SK-N-SH (cell line): ENCODE results near the gene IL10RB. TPM values are rescaled to one million over a fixed set of nuclear protein-coding genes. Genes with fewer than 3 reads are reported as not detected.
"Not testable (repeated sequence)": the region's sequence is repeated elsewhere in the genome, so short reads cannot be mapped to it uniquely, and the experiment has no call there.

ENCODE experiments used
- CTCF ChIA-PET: fragments of 300-600, 350-600 bp; formaldehyde crosslinking; extraction: SDS; loops from one replicate; lab custom pipeline; 2021; lab: Yijun Ruan, JAX
- POLR2A ChIA-PET: fragments of 350-600 bp; sonication (Branson Sonifier 250); formaldehyde crosslinking; extraction: SDS; loops from one replicate; lab custom pipeline; 2020; ENCODE audit warnings: antibody characterized with exemption, inconsistent platforms; lab: Yijun Ruan, JAX
- DNase-seq: peaks from one replicate; pipeline ENCODE4 v3.0.0; 2012
- H2AFZ ChIP-seq: fragments of 200-600 bp; sonication (generic); 2 replicates; pipeline ENCODE4 v1.8.1; 2016; ENCODE audit warnings: antibody characterized with exemption, mild to moderate bottlenecking, low read depth
- H3F3A ChIP-seq: fragments of 200-600 bp; sonication (generic); replicated peaks from 2 replicates; pipeline ENCODE3; 2016; ENCODE audit warnings: antibody characterized with exemption, mild to moderate bottlenecking; ENCODE audit not compliant: insufficient read depth
- H3K27ac ChIP-seq, 2 experiments: fragments of 200-500 bp in 1 of 2; fragments of 200-600 bp in 1 of 2; sonication (Bioruptor generic) in 1 of 2; sonication (generic), shearing (Covaris generic) in 1 of 2; 2 replicates each; pipeline versions ENCODE4 v1.5.1 to v1.6.1; 2014 to 2016; ENCODE audit warnings: low read depth in 2 of 2, inconsistent platforms in 1 of 2, low read length in 1 of 2, mild to moderate bottlenecking in 1 of 2, mixed read lengths in 1 of 2
- H3K27me3 ChIP-seq: fragments of 200-600 bp; sonication (generic), shearing (Covaris generic); 2 replicates; pipeline ENCODE4 v1.6.1; 2016; ENCODE audit warnings: mixed run types; ENCODE audit not compliant: insufficient read depth
- H3K36me3 ChIP-seq, 2 experiments: fragments of 200-500 bp in 1 of 2; fragments of 200-600 bp in 1 of 2; sonication (Bioruptor generic) in 1 of 2; sonication (generic) in 1 of 2; replicated peaks in 1 of 2; 2 replicates each; pipeline versions ENCODE3 to v1.5.1; 2014 to 2016; ENCODE audit warnings: low read length in 1 of 2, mild to moderate bottlenecking in 1 of 2; ENCODE audit not compliant: insufficient read depth in 2 of 2, control insufficient read depth in 1 of 2
- H3K4me1 ChIP-seq, 2 experiments: fragments of 200-500 bp in 1 of 2; fragments of 200-600 bp in 1 of 2; sonication (Bioruptor generic) in 1 of 2; sonication (generic), shearing (Covaris generic) in 1 of 2; 2 replicates each; pipeline versions ENCODE4 v1.5.1 to v1.6.1; 2014 to 2016; ENCODE audit warnings: low read depth in 1 of 2, low read length in 1 of 2, mixed run types in 1 of 2; ENCODE audit not compliant: insufficient read depth in 2 of 2, control insufficient read depth in 1 of 2
- H3K4me2 ChIP-seq: fragments of 200-600 bp; sonication (generic), shearing (Covaris generic); 2 replicates; pipeline ENCODE4 v1.6.1; 2017; ENCODE audit warnings: mixed run types
- H3K4me3 ChIP-seq, 2 experiments: fragments of 200-500 bp in 1 of 2; fragments of 200-600 bp in 1 of 2; sonication (Bioruptor generic) in 1 of 2; sonication (generic), shearing (Covaris generic) in 1 of 2; 2 replicates each; pipeline versions ENCODE4 v1.5.1 to v1.8.1; 2014 to 2016; ENCODE audit warnings: low read depth in 2 of 2, inconsistent platforms in 1 of 2, low read length in 1 of 2, mild to moderate bottlenecking in 1 of 2, mixed read lengths in 1 of 2, moderate library complexity in 1 of 2
- H3K79me2 ChIP-seq: fragments of 200-600 bp; sonication (generic); 2 replicates; pipeline ENCODE4 v1.8.1; 2017; ENCODE audit warnings: mild to moderate bottlenecking; ENCODE audit not compliant: insufficient read depth
- H3K9ac ChIP-seq: fragments of 200-600 bp; sonication (generic); 2 replicates; pipeline ENCODE4 v1.6.1; 2017; ENCODE audit warnings: mixed run types
- H3K9me2 ChIP-seq: fragments of 200-600 bp; sonication (generic); 2 replicates; pipeline ENCODE4 v1.6.1; 2017; ENCODE audit warnings: mixed run types
- H3K9me3 ChIP-seq: fragments of 200-600 bp; sonication (generic); 2 replicates; pipeline ENCODE4 v1.6.1; 2017; ENCODE audit warnings: mixed run types, mild to moderate bottlenecking, moderate library complexity
- H4K20me1 ChIP-seq: fragments of 200-600 bp; sonication (generic); 2 replicates; pipeline ENCODE4 v1.6.1; 2017; ENCODE audit warnings: mild to moderate bottlenecking, mixed run types; ENCODE audit not compliant: insufficient read depth
- CHD2 ChIP-seq: fragments of 150-350 bp; IDR thresholded peaks from 2 replicates; pipeline ENCODE4 v1.6.1; 2018; ENCODE audit warnings: low read length; ENCODE audit not compliant: partially characterized antibody
- FOSL2 ChIP-seq: IDR thresholded peaks from 2 replicates; pipeline ENCODE4 v1.4.0; 2012; ENCODE audit warnings: low read depth, mild to moderate bottlenecking, moderate library complexity, borderline replicate concordance
- FOXJ3 ChIP-seq: sonication (generic); formaldehyde crosslinking; IDR thresholded peaks from 2 replicates; pipeline ENCODE4 v1.5.1; 2020; ENCODE audit warnings: mild to moderate bottlenecking, missing genetic modification reagents
- IRF3 ChIP-seq: fragments of 150-350 bp; IDR thresholded peaks from 2 replicates; pipeline ENCODE4 v1.6.1; 2016; ENCODE audit warnings: mild to moderate bottlenecking, low read depth, low read length
- NRF1 ChIP-seq: IDR thresholded peaks from 2 replicates; pipeline ENCODE4 v1.6.1; 2012; ENCODE audit warnings: low read depth, mild to moderate bottlenecking, low read length
- POLR2AphosphoS5 ChIP-seq: IDR thresholded peaks from 2 replicates; pipeline ENCODE4 v1.6.1; 2012; ENCODE audit warnings: low read depth, low read length
- SIN3A ChIP-seq: IDR thresholded peaks from 2 replicates; pipeline ENCODE4 v1.6.1; 2012; ENCODE audit warnings: low read depth, mild to moderate bottlenecking, low read length, moderate library complexity, borderline replicate concordance
- TAF1 ChIP-seq: IDR thresholded peaks from 2 replicates; pipeline ENCODE4 v1.6.1; 2012; ENCODE audit warnings: low read depth, mild to moderate bottlenecking, low read length, moderate library complexity, borderline replicate concordance
- TCF12 ChIP-seq: IDR thresholded peaks from 2 replicates; pipeline ENCODE4 v1.4.0; 2012
- TEAD4 ChIP-seq: IDR thresholded peaks from 2 replicates; pipeline ENCODE4 v1.4.0; 2012; ENCODE audit warnings: mild to moderate bottlenecking, borderline replicate concordance; ENCODE audit not compliant: insufficient read depth
- YY1 ChIP-seq: IDR thresholded peaks from 2 replicates; pipeline ENCODE4 v1.4.0; 2012; ENCODE audit warnings: low read depth, mild to moderate bottlenecking
- WGBS: methylation state at CpG from one replicate; pipeline ENCODE4 v1.1.6; 2017; ENCODE audit warnings: low lambda C conversion rate; 5-methylcytosine and 5-hydroxymethylcytosine counted together
- polyA plus RNA-seq, 3 experiments: library from polyadenylated mRNA; depleted of rRNA; stranded (reverse); fragments of >200 nt; gene quantifications; 2 replicates each; pipeline ENCODE4 v1.2.3, GENCODE V29; 2012

Gene IL10RB
- polyA plus RNA-seq, 1 of the 3 experiments (the other 2 are of a cell fraction) = 20.1 TPM

- H3K79me2 ChIP-seq = peaks cover 23% of the 10 kb centered on the region
- no peaks in the 10 kb centered on the region for H3K36me3 ChIP-seq
- no peaks in the 10 kb centered on the region for H4K20me1 ChIP-seq
- H3K9me3 ChIP-seq = no peaks in the 10 kb centered on the region
- H3K9ac ChIP-seq = no peak overlapping the region
- TF ChIP-seq CHD2 (no peak), IRF3 (no peak), FOXJ3 (CRISPR knock-in tag) (no peak)
- H3K9me2 ChIP-seq = no peaks in the 10 kb centered on the region
- H3K27ac ChIP-seq = no peak overlapping the region
- H2AFZ ChIP-seq = no peak overlapping the region
- peaks cover 0 to 4% of the 10 kb centered on the region in 2 experiments; a peak in 1 of 4 replicates for H3K4me1 ChIP-seq
- H3K4me3 ChIP-seq = no peak overlapping the region
- no peak for DNase-seq
- 93% methylated on average over 7 of the region's 7 CpGs for WGBS
- no peak overlapping the region for H3K4me2 ChIP-seq
- H3K27me3 ChIP-seq = no peaks in the 10 kb centered on the region
- POLR2A ChIA-PET = no interaction called here
- CTCF ChIA-PET = no interaction called here
- H3F3A ChIP-seq = no peaks in the 10 kb centered on the region
Observed at GRCh38 chr21:33238565-33239255, 27.5 kb upstream of the IL10RB start.

GRCh38 chr21:33239559-33240127 lies 26.5 kb upstream of the IL10RB start:
- H3K4me1 ChIP-seq, H3K9me3 ChIP-seq, H3K4me2 ChIP-seq, POLR2A ChIA-PET, H2AFZ ChIP-seq, H3K36me3 ChIP-seq, H3K27ac ChIP-seq, DNase-seq, H3K9ac ChIP-seq, H4K20me1 ChIP-seq, H3K4me3 ChIP-seq, H3K9me2 ChIP-seq, H3F3A ChIP-seq, H3K27me3 ChIP-seq: not testable (repeated sequence)
- CTCF ChIA-PET = interaction anchor here (1.1 kb wide), 1 partner anchor 40 kb away, joined by 3 read pairs; no protein-coding TSS in a partner anchor
- H3K79me2 ChIP-seq = peaks cover 19% of the 10 kb centered on the region

- Histone ChIP-seq H3K9me2 (no peaks in the 10 kb centered on the region), H3K4me1 (peaks cover 0 to 4% of the 10 kb centered on the region in 2 experiments; a peak in 1 of 4 replicates), H3K9me3 (no peaks in the 10 kb centered on the region), H3K36me3 (peaks cover 5 to 8% of the 10 kb centered on the region in 2 experiments), H3K4me2 (no peak overlapping the region), H3K9ac (no peak overlapping the region), H4K20me1 (no peaks in the 10 kb centered on the region), H3K79me2 (peaks cover 11% of the 10 kb centered on the region), H3F3A (no peaks in the 10 kb centered on the region), H3K4me3 (no peak overlapping the region), H3K27ac (no peak overlapping the region), H2AFZ (no peak overlapping the region), H3K27me3 (no peaks in the 10 kb centered on the region)
- POLR2A ChIA-PET = no interaction called here
- WGBS = 97% methylated on average over 2 of the region's 2 CpGs
- DNase-seq = no peak
- TF ChIP-seq YY1 (no peak), TAF1 (no peak), NRF1 (no peak), IRF3 (no peak), POLR2AphosphoS5 (no peak), SIN3A (no peak), TCF12 (no peak), FOSL2 (no peak), TEAD4 (no peak)
- CTCF ChIA-PET = interaction anchor here (0.7 to 1.1 kb wide), 3 partner anchors 40 to 87 kb away, joined by 3 read pairs; no protein-coding TSS in a partner anchor
Observed at GRCh38 chr21:33240404-33240803, 25.8 kb upstream of the IL10RB start.
